Mesenchymal stem cell (in vitro differentiated cells and primary cell): ENCODE data around the gene SDR42E1. TPM values are rescaled to one million over a fixed set of nuclear protein-coding genes. Genes with fewer than 3 reads are reported as not detected.

Experiments used
- DNase-seq: peaks from one replicate; pipeline ENCODE4 v3.0.0-alpha.2; 2013
- H2AFZ ChIP-seq: one replicate; pipeline ENCODE4 v1.6.1; 2013; ENCODE audit warnings: low read depth, mild to moderate bottlenecking, control low read depth, inconsistent platforms, low read length, moderate library complexity
- H2AK5ac ChIP-seq: 2 replicates; pipeline ENCODE4 v1.6.1; 2013; ENCODE audit warnings: low read length, moderate library complexity, mild to moderate bottlenecking, inconsistent platforms; ENCODE audit not compliant: severe bottlenecking
- H2BK120ac ChIP-seq: one replicate; pipeline ENCODE4 v1.6.1; 2013; ENCODE audit warnings: low read depth, mild to moderate bottlenecking, inconsistent platforms, low read length, moderate library complexity
- H2BK12ac ChIP-seq, 2 experiments: one replicate each; pipeline ENCODE4 v1.6.1; 2013; ENCODE audit warnings: inconsistent platforms in 2 of 2, low read length in 2 of 2, mild to moderate bottlenecking in 2 of 2, moderate library complexity in 2 of 2, control low read depth in 1 of 2
- H2BK15ac ChIP-seq: one replicate; pipeline ENCODE4 v1.6.1; 2013; ENCODE audit warnings: mild to moderate bottlenecking, low read depth, inconsistent platforms; ENCODE audit not compliant: poor library complexity, severe bottlenecking
- H2BK5ac ChIP-seq: 2 replicates; pipeline ENCODE4 v1.6.1; 2013; ENCODE audit warnings: low read depth, mild to moderate bottlenecking, low read length, control low read depth, inconsistent platforms; ENCODE audit not compliant: poor library complexity, severe bottlenecking
- H3K14ac ChIP-seq, 2 experiments: one replicate each; pipeline ENCODE4 v1.6.1; 2013; ENCODE audit warnings: inconsistent platforms in 2 of 2, low read length in 2 of 2, control low read depth in 1 of 2, mild to moderate bottlenecking in 1 of 2, moderate library complexity in 1 of 2
- H3K18ac ChIP-seq, 2 experiments: one replicate each; pipeline ENCODE4 v1.6.1; 2013; ENCODE audit warnings: inconsistent platforms in 2 of 2, low read length in 2 of 2, control low read depth in 1 of 2, low read depth in 1 of 2, mild to moderate bottlenecking in 1 of 2
- H3K23ac ChIP-seq, 2 experiments: one replicate each; pipeline ENCODE4 v1.6.1; 2013; ENCODE audit warnings: inconsistent platforms in 2 of 2, low read length in 2 of 2, mild to moderate bottlenecking in 2 of 2, moderate library complexity in 2 of 2, control low read depth in 1 of 2
- H3K27ac ChIP-seq: 2 replicates; pipeline ENCODE4 v1.5.1; 2013; ENCODE audit warnings: mild to moderate bottlenecking, moderate library complexity, low read length, control low read depth, inconsistent platforms; ENCODE audit not compliant: poor library complexity, severe bottlenecking
- H3K27me3 ChIP-seq, 2 experiments: 2 replicates each; pipeline versions ENCODE4 v1.6.1 to v1.7.0; 2013; ENCODE audit warnings: low read length in 2 of 2, mild to moderate bottlenecking in 2 of 2, moderate library complexity in 2 of 2, control low read depth in 1 of 2, inconsistent platforms in 1 of 2; ENCODE audit not compliant: control insufficient read depth in 1 of 2, insufficient read depth in 1 of 2
- H3K36me3 ChIP-seq, 2 experiments: 2 replicates each; pipeline versions ENCODE4 v1.6.1 to v1.7.0; 2013; ENCODE audit warnings: low read length in 2 of 2, control low read depth in 1 of 2, inconsistent platforms in 1 of 2, low read depth in 1 of 2, mild to moderate bottlenecking in 1 of 2; ENCODE audit not compliant: insufficient read depth in 2 of 2, control insufficient read depth in 1 of 2
- H3K4ac ChIP-seq, 2 experiments: one replicate each; pipeline ENCODE4 v1.6.1; 2013; ENCODE audit warnings: inconsistent platforms in 2 of 2, low read length in 2 of 2, mild to moderate bottlenecking in 2 of 2, moderate library complexity in 2 of 2, control low read depth in 1 of 2, low read depth in 1 of 2
- H3K4me1 ChIP-seq: 2 replicates; pipeline ENCODE4 v1.6.1; 2013; ENCODE audit warnings: low read depth, low read length, control low read depth; ENCODE audit not compliant: control insufficient read depth, insufficient read depth
- H3K4me2 ChIP-seq: 2 replicates; pipeline ENCODE4 v1.6.1; 2013; ENCODE audit warnings: low read length, mild to moderate bottlenecking, inconsistent platforms; ENCODE audit not compliant: poor library complexity, severe bottlenecking
- H3K4me3 ChIP-seq, 2 experiments: 2 replicates each; pipeline versions ENCODE4 v1.5.1 to v1.7.0; 2013; ENCODE audit warnings: low read length in 2 of 2, mild to moderate bottlenecking in 2 of 2, control low read depth in 1 of 2, low read depth in 1 of 2; ENCODE audit not compliant: insufficient read depth in 1 of 2
- H3K79me1 ChIP-seq: replicated peaks from 2 replicates; pipeline ENCODE4 v1.6.1; 2013; ENCODE audit warnings: mild to moderate bottlenecking, control low read depth, low read length, inconsistent platforms; ENCODE audit not compliant: poor library complexity, severe bottlenecking
- H3K9ac ChIP-seq: 2 replicates; pipeline ENCODE4 v1.7.0; 2013; ENCODE audit warnings: mild to moderate bottlenecking, low read length, moderate library complexity
- H3K9me3 ChIP-seq: 2 replicates; pipeline ENCODE4 v1.7.0; 2013; ENCODE audit warnings: mild to moderate bottlenecking, low read length; ENCODE audit not compliant: control insufficient read depth
- H4K8ac ChIP-seq: one replicate; pipeline ENCODE4 v1.6.1; 2013; ENCODE audit warnings: inconsistent platforms, mild to moderate bottlenecking, low read length, moderate library complexity
- H4K91ac ChIP-seq: one replicate; pipeline ENCODE4 v1.6.1; 2013; ENCODE audit warnings: mild to moderate bottlenecking, low read length, inconsistent platforms
- WGBS: methylation state at CpG from one replicate; pipeline ENCODE4 v1.1.7; 2013; ENCODE audit warnings: mixed read lengths; 5-methylcytosine and 5-hydroxymethylcytosine counted together
- polyA plus RNA-seq, 2 experiments: library from polyadenylated mRNA; stranded (reverse); fragments of 200-250 nt; gene quantifications; one replicate each; pipeline ENCODE4 v1.2.3, GENCODE V29; 2013

The SDR42E1 gene
- polyA plus RNA-seq (2013, experiment 1 of 2): not detected
- not detected for polyA plus RNA-seq (2013, experiment 2 of 2)

- Histone ChIP-seq H3K23ac (no peak within 1 kb of the TSS), H3K27ac (no peak within 1 kb of the TSS), H4K8ac (no peak within 1 kb of the TSS), H3K4me3 (peak within 1 kb of the TSS in 1 of 2 experiments; percentile 32), H3K27me3 (peaks cover 6 to 22% of the 10 kb centered on the region in 2 experiments), H2BK12ac (no peak within 1 kb of the TSS), H3K9ac (no peak within 1 kb of the TSS), H4K91ac (no peak within 1 kb of the TSS), H2AFZ (no peak within 1 kb of the TSS), H2BK120ac (no peak within 1 kb of the TSS), H3K9me3 (peaks cover 21% of the 10 kb centered on the region), H2BK5ac (no peak within 1 kb of the TSS), H3K4me2 (no peak within 1 kb of the TSS), H3K4me1 (no peaks in the 10 kb centered on the region), H3K14ac (no peak within 1 kb of the TSS), H3K36me3 (no peaks in the 10 kb centered on the region), H3K18ac (no peak within 1 kb of the TSS), H3K79me1 (no peaks in the 10 kb centered on the region), H2AK5ac (no peak within 1 kb of the TSS), H3K4ac (no peak within 1 kb of the TSS), H2BK15ac (no peak within 1 kb of the TSS)
- DNase-seq: no peak
- 95% methylated on average over 32 of the region's 32 CpGs for WGBS
Observed at GRCh38 chr16:82011199-82011641, at the start of gene SDR42E1. TSS of gene SDR42E1 (minus strand) at chr16:82011470. CDS start at chr16:82000858, 10,612 bp downstream.

GRCh38 chr16:82059983-82060421 lies 48.7 kb upstream of the SDR42E1 start:
- no peak overlapping the region for H3K4me2 ChIP-seq
- H3K27ac ChIP-seq: no peak overlapping the region
- H2BK5ac ChIP-seq: no peak overlapping the region
- WGBS: no CpG with 5 or more reads among the region's 1 CpG
- no peaks in the 10 kb centered on the region for H3K79me1 ChIP-seq
- H2AFZ ChIP-seq: no peak overlapping the region
- H3K18ac ChIP-seq: no peak overlapping the region
- H3K23ac ChIP-seq: no peak overlapping the region
- no peak overlapping the region for H3K4me3 ChIP-seq
- H3K4me1 ChIP-seq: no peaks in the 10 kb centered on the region
- H3K14ac ChIP-seq: no peak overlapping the region
- H3K27me3 ChIP-seq: no peaks in the 10 kb centered on the region
- no peak overlapping the region for H3K9ac ChIP-seq
- H2BK12ac ChIP-seq: no peak overlapping the region
- H4K8ac ChIP-seq: no peak overlapping the region
- no peaks in the 10 kb centered on the region for H3K9me3 ChIP-seq
- no peak overlapping the region for H3K4ac ChIP-seq
- no peak overlapping the region for H2AK5ac ChIP-seq
- DNase-seq: peak; percentile 37
- no peak overlapping the region for H4K91ac ChIP-seq
- H2BK15ac ChIP-seq: no peak overlapping the region
- no peak overlapping the region for H2BK120ac ChIP-seq
- H3K36me3 ChIP-seq: no peaks in the 10 kb centered on the region

- H3K14ac ChIP-seq: no peak overlapping the region
- WGBS: 92% methylated on average over 7 of the region's 8 CpGs
Observed at GRCh38 chr16:82059161-82059982, 48.1 kb upstream of the SDR42E1 start.

GRCh38 chr16:82056550-82056896 lies 45.3 kb upstream of the SDR42E1 start:
- H3K9me3 ChIP-seq: no peaks in the 10 kb centered on the region
- WGBS: 86% methylated on average over 3 of the region's 3 CpGs
- no peak overlapping the region for H4K91ac ChIP-seq
- H4K8ac ChIP-seq: no peak overlapping the region
- H3K23ac ChIP-seq: no peak overlapping the region
- H3K4me1 ChIP-seq: no peaks in the 10 kb centered on the region
- H3K36me3 ChIP-seq: no peaks in the 10 kb centered on the region
- H2BK12ac ChIP-seq: no peak overlapping the region
- H2AFZ ChIP-seq: no peak overlapping the region
- H2AK5ac ChIP-seq: no peak overlapping the region
- no peak overlapping the region for H3K9ac ChIP-seq
- peaks cover 0 to 21% of the 10 kb centered on the region in 2 experiments for H3K27me3 ChIP-seq
- H3K18ac ChIP-seq: no peak overlapping the region
- H3K4ac ChIP-seq: no peak overlapping the region
- no peak overlapping the region for H2BK15ac ChIP-seq
- no peak overlapping the region for H3K4me3 ChIP-seq
- H3K27ac ChIP-seq: no peak overlapping the region
- DNase-seq: no peak
- no peak overlapping the region for H2BK5ac ChIP-seq
- H2BK120ac ChIP-seq: no peak overlapping the region
- H3K14ac ChIP-seq: no peak overlapping the region
- H3K4me2 ChIP-seq: no peak overlapping the region
- peaks cover 2% of the 10 kb centered on the region for H3K79me1 ChIP-seq

More at GRCh38 chr16:82059161-82059982, 48.1 kb upstream of the SDR42E1 start:
- H3K27me3 ChIP-seq: no peaks in the 10 kb centered on the region
- H2AFZ ChIP-seq: no peak overlapping the region
- no peak overlapping the region for H2BK12ac ChIP-seq
- H3K27ac ChIP-seq: no peak overlapping the region
- no peaks in the 10 kb centered on the region for H3K4me1 ChIP-seq
- no peak overlapping the region for H3K4me2 ChIP-seq
- no peak overlapping the region for H2BK15ac ChIP-seq
- H3K79me1 ChIP-seq: no peaks in the 10 kb centered on the region
- no peak overlapping the region for H3K9ac ChIP-seq
- no peak overlapping the region for H3K23ac ChIP-seq
- H3K18ac ChIP-seq: no peak overlapping the region
- no peak overlapping the region for H2BK120ac ChIP-seq
- DNase-seq: no peak
- H3K36me3 ChIP-seq: no peaks in the 10 kb centered on the region
- no peak overlapping the region for H4K91ac ChIP-seq
- H2AK5ac ChIP-seq: no peak overlapping the region
- no peaks in the 10 kb centered on the region for H3K9me3 ChIP-seq
- H2BK5ac ChIP-seq: no peak overlapping the region
- H3K4me3 ChIP-seq: no peak overlapping the region
- H3K4ac ChIP-seq: no peak overlapping the region
- H4K8ac ChIP-seq: no peak overlapping the region
